IPS DF 4.7 (cell line): ENCODE measurements around the gene TTC33.
"Not testable (repeated sequence)": the region's sequence is repeated elsewhere in the genome, so short reads cannot be mapped to it uniquely, and the experiment has no call there.

ENCODE experiments used
- DNase-seq: peaks from one replicate; pipeline ENCODE4 v3.0.0-alpha.2; 2013; ENCODE audit warnings: low spot score; ENCODE audit errors: extremely low read depth

Gene TTC33

DNA sequence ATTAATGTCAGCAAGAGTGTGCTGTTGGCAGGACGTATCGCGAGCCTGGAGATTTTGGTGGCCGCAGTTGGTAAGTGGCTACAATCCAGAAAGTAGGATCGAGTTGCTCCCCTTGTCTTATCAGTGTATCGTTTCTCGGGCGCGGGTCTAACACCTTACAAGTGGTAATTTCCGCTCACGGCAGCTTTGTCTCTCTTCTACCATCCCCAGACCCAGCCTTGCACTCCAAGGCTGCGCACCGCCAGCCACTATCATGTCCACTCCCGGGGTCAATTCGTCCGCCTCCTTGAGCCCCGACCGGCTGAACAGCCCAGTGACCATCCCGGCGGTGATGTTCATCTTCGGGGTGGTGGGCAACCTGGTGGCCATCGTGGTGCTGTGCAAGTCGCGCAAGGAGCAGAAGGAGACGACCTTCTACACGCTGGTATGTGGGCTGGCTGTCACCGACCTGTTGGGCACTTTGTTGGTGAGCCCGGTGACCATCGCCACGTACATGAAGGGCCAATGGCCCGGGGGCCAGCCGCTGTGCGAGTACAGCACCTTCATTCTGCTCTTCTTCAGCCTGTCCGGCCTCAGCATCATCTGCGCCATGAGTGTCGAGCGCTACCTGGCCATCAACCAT is 74.9 kb downstream of the TTC33 start:
- DNase-seq = no peak

DNA sequence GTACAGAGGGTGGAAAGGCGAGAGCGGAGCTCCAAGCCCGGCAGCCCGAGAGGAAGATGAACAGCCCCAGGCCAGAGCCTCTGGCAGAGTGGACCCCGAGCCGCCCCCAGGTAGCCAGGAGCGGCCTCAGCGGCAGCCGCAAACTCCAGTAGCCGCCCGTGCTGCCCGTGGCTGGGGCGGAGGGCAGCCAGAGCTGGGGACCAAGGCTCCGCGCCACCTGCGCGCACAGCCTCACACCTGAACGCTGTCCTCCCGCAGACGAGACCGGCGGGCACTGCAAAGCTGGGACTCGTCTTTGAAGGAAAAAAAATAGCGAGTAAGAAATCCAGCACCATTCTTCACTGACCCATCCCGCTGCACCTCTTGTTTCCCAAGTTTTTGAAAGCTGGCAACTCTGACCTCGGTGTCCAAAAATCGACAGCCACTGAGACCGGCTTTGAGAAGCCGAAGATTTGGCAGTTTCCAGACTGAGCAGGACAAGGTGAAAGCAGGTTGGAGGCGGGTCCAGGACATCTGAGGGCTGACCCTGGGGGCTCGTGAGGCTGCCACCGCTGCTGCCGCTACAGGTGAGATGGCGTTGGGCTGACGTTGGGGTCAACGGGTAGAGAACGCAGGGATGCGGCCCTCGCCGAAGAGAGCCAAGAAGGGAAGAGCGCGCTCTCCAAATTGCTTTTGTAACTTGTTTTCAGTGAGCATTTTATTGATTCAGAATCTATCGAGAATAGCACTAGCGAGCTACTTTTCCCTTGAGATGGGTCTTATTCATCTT is 75.7 kb downstream of the TTC33 start, which contains the start of gene PTGER4:
PTGER4 (plus strand) TSS at position 3 of the 769 bp plus-strand sequence. CDS start 1,079 bp downstream, outside the sequence.
- no peak for DNase-seq

DNA sequence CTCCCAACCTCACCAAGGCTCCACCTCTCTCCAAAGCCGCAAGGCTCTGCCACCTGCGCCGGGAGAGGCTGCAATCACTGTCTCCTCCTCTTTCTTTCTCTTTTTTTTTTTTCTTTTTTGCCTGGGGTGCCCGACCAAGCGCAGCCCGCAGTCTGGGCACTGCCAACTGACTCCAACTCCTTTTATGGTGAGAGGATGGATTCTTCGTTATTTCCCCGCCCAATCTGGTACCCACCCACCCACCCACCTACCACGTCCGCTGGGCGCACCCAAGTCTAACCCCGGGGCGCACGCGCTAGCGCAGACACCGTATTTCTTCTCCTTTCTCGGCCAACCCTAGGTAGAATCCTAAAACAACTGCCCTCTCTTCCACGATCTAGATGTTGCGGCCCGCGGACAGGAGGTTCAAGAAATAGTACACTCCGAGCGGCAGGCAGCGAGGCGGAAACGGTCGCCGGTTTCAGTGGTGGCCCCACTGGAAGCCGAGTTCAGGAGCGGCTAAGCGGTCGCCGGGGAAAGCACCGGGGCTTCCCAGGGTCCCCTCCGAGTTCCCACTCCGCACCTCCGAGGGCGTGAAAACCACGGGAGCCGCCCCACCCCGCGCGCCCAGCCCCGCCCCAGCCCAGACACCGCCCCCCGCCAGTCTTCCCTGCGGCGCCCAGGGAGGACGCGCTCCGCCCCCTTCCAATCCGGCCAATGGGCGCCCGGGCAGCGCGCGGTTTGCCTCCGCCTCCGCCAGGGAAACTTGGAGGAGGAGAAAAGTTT is 76.4 kb downstream of the TTC33 start:
- no peak for DNase-seq

DNA sequence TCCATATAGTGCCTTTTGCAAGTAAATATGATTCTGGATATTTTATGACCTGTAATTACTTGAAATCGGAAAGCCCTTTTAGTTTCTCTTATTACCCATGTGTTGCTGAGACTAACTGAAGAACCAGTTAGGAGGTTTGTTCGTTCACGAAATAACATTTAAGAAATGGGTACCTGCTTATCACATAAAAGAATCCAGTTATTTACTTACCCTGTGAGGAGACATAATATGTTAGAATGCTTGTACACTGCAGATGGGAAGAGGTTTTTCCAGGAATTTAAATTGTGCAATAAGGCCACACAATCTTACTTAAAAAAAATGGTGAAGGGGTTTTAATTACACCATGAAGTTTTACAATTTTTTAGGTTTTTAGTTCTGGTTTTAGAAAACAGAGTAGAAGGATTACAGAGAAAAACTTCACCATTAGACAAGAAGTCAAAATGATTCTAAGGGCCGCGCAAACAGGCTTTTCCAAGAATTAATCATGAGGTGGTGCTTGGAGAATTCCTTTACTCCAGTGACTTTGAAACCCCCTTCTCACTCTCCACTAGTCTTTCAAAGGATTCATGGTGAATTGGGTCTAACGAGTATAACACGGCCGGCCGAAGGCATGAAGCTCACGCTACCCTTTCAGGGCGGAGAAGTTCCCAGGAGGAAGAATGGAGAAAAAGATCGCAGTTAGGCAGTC is 77.2 kb downstream of the TTC33 start:
- no peak for DNase-seq

DNA sequence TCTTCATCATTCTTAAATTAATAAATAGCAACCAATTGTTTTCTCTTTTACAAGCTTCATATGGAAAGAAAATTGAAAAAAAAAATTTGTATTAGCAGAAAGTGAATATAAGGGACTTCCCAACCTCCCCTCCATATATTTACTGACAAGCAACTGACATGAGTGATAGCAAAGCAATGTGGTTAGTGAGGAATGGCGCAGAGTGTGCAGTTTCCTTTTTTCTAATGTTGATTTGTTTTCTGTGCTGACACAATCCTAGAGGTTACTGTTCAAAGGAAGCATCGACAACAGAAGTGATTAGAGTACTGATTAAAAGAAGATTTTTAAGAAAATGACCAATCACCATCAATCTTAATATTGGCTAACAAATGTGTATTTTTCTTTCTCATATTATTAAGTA is 77.7 kb downstream of the TTC33 start:
- no peak for DNase-seq

DNA sequence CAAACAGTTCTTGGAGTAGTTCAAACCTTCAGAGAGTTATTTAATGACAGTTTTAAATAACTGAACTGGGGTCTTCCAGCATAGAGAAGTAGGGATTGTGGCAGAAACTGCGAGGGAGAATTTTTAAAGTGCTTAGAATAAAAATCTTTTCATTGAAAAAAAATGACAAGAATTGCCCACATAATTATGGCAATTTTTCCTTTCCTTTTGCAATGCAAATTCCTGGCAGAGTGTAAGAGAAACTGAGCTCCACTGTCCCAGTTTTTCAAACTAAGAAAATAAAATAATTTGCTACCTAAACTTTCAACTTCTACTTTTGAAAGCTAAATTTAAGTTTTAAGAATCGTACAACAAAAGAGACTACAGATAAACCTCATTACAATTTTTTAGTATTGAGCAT is 78.3 kb downstream of the TTC33 start:
- no peak for DNase-seq

DNA sequence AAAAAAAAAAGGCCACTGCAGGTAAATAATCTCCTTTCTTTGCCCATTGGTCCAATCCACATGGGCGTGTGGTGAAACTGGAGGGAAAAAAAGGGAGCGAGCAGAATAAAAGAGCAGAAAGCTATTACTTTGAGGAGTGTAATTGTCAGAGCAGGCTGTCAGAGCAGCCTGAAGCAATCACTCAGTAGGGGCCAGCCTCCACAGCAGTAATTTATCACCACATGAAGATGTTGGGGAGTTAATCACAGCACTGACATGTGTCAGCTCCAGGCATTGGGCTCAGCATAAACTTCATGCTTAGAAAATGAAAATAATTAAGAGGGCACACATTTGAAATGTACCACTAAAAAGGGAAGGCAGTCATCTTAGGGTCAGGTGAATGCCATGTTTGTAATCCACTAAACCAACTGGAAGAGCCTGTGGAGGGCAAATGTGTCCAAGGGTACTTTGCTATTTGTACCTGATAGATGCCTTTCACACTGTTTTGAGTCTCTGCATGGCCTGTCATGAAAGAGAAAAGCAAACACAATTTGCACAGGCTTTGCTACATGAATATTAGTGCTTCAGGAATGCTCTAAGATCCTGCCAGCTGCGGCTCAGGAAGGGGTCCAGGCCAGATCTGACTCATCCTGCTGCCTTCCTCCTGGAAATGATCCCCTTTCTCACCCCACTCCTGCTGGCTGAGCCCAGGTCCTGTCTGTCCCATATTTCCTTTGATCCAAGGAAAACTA is 79.0 kb downstream of the TTC33 start:
- no peak for DNase-seq

DNA sequence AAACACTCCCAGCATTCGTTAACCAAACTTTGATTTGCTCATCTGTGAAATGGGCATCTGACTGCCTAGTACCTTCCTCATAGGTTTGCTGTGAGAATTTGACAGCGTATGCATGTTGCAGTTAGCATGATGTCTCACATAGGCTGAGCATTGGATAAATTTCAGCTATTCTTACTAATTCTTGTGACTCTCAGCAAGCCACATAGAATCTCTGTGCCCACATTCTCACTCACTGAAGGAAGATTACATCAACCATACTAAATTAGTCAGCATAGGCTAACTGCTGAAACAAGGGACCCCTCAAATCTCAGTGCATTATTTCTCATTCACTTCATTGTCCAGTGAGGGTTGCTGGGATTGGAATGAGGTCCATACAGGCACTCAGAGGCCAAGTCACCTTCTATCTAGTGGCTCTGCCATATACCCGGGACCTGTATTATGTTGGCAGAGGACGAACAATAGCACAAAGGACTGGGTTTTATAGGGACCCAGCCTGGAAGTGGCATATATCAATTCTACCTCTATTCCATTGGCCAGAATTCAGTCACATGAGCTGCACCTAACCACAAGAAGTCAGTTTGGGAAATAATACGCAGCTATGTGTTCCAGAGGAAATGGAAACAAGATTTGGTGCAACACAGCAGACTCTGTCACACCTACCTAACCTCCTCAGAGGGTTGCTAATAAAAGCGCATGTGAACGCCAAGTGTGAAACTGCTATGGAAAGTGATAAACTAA is 80.2 kb downstream of the TTC33 start:
- no peak for DNase-seq

DNA sequence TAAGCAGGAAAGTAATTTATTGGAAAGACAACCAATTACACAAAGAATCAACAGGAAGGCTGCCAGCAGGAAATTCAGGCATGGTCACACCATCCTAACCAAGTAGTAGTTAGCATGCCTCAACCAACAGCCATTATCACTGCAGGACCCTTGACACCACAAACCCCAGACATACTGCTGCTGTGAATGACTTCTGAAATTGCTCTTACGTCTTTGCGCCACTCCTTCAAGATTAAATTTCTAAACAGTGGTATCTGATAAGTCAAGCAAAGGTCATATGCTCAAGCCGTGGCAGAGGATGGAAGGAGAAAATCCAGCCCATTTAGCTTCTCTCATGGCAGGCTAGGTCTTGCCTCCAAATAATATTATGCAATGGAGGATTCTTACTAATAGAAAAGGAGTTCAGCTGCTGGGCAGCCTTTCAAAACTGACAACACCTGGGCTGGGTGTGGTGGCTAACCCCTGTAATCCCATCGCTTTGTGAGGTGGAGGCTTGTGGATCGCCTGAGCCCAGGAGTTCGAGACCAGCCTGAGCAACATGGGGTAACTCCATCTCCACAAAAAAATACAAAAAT is 81.0 kb downstream of the TTC33 start:
- DNase-seq = no peak

DNA sequence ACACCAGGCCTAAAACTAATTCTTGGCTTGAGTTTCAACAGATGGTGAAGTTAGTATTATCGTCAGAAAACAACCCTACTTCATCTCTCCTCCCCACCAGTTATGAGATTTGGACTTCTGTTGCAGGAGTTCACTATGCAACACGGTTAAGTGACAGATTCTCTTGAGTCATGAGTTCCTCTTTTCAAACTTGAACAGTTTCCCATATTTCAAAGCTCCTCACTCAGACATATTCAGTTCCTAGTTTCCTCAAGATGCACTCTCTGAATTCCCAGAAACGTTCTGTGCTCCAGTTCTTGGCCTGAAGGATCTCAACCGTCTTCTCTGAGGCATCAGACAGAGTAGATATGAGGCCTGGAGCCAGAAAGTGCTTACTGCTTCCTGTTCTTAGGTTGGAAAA is 83.3 kb downstream of the TTC33 start:
- no peak for DNase-seq

DNA sequence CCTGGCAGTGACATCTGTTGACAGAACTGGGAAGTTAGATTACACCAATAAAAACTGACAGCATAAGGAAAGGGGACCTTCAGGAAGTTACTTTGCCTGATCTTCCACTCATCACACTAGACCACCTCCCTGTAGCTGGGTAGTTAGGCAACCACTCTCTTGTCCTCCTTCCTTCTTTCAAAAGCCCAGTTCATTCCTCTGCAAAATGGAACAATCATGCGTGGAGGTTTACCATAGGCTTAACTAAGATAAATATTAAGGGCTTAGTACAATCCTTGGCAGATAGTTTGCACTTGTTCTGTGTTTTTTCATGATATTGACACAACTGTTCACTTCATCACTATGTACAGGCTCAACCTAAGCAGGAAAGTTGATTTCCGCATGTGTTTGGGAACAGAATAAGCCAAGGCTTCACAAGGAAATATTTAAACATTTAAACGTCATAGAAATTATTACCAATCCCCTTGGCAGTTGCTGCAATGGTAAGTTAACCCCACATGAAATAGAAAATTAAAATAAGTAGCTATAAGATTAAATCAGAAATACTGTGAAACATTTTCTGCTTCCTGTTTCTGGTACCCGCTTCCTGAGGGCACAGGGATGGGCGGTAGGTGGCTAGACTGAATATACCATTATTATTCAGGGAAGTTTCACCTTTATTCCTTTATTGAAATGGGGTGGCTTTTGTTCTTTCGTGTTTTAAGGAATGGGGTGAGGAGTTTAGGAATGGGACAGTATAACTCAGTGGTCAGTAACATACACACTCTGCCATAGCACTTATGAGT is 86.0 kb downstream of the TTC33 start:
- DNase-seq = no peak

DNA sequence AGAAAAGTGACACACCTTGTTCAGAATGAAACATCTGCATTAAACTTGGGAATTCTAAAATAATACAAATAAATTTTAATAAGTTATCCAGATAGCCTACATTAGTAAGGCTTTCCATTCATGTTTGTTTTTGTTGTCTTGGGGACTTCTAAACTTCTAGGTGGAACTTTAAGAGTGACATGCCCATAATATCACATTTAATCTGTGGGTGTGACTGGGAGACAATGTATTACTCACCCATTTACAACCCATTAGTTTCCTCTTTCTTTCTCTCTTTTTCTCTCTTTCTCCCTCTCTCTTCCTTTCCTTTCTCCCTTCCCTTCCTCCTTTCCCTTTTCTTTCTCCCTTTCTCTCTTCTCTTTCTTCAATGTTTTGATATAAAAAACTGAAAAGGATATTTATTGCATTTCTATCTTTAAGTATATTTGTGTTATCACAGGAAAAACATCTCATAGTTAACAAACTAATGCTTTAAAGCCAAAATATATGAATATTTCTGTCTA is 88.5 kb downstream of the TTC33 start:
- no peak for DNase-seq

DNA sequence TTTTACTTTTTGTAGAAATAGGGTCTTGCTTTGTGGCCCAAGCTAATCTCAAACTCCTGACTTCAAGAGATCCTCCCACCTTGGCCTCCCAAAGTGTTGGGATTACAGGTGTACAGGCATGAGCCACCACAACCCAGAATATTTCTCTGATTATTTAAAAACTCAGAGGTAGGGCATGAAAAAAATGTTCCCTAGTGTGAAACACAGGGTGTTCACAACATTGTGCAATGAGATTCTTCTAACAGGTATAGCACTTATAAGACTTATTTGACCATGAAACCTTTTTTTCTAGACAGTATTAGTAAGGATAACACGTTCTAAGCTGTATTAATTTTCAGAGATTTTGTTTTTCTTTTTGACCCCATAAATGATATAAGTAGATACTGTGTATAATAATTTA is 89.1 kb downstream of the TTC33 start:
- no peak for DNase-seq

DNA sequence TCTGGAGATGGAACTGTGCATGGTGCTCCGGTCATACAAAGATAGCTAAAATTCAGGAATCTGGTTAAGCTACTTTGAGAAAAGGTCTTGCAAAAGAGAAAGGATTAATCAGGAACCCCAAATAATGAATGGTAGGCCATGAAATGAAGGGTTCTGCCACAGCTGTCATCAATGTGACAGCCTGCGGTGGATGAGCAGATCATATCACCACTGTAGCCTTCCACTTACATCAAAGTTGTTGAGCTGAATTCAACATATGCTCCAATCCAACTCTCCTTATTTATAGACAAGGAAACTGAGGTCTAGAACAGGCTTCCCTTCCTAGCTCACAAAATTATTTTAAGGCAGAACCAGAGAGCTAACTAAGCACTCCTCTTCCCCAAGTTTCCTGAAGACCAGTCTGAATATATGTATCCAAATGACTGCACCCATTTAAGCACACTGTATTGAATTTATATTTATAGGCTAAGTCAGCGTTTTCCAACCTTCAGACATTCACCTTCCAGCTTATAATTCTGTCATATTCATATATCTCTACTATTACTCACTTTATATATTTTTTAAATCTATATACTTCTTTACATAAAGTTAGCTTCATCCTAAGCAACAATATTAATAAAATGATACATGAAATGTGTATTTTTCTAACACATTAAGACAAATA is 90.0 kb downstream of the TTC33 start:
- no peak for DNase-seq

DNA sequence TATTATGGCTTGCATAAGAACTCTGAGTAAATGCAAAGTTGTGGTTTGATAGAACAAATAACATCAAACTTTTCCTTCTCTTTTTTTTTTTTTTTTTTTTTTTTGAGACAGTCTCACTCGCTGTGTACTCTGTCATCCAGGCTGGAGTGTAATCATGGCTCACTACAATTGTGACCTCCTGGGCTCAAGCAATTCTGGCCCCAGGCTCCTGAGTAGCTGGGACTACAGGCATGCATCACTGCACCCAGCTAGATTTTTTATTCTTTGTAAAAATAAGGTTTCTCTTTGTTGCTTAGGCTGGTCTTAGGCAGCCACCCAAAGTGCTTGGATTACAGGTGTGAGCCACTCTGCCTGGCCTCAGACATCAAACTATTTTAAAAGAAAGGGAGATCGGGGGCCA is 95.0 kb downstream of the TTC33 start:
- DNase-seq = no peak

DNA sequence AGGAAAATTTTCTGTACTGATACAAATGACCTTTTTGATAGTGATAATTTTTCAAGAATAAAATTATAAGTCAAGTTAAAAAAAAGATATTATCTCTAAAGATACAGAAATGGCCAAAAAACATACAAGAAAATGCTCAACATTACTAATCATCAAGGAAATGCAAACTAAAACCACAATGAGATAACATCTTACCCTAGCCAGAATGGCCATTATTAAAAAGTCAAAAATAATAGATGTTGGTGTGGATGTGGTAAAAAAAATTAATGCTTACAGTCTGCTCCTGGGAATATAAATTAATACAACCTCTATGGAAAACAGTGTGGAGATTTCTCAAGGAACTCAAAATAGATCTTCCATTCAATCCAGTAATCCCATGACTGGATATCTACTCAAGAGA is 99.0 kb downstream of the TTC33 start:
- DNase-seq = no peak

DNA sequence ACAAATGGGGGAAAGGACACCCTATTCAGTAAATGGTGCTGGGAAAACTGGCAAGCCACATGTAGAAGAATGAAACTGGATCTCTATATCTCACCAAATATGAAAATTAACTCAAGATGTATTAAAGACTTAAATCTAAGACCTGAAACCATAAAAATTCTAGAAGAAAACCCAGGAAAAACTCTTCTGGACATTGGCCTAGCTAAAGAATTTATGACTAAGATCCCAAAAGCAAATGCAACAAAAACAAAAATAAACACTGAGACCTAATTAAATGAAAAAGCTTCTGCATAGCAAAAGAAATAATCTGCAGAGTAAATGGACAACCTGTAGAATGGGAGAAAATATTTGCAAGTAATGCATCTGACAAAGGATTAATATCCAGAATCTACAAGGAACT is 99.7 kb downstream of the TTC33 start:
- not testable (repeated sequence) for DNase-seq

DNA sequence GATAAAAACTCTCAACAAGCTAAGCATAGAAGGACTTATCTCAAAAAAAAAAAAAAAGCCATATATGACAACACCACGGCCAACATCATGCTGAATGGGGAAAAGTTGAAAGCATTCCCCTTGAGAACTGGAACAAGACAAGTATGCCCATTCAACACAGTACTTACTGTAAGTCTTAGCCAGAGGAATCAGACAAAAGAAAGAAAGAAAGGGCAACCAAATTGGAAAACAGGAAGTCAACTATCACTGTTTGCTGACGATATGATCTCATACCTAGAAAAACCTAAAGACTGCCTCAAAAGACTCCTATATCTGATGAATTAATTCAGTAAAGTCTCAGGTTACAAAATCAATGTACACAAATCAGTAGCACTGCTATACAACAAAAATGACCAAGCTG is 100.6 kb downstream of the TTC33 start:
- no peak for DNase-seq
